Keratinocyte (primary cell): ENCODE data around the gene GGACT. TPM values are rescaled to one million over a fixed set of nuclear protein-coding genes. Genes with fewer than 3 reads are reported as not detected.

Experiments
- DNase-seq: peaks from one replicate; pipeline ENCODE4 v3.0.0-alpha.2; 2011; ENCODE audit warnings: low read depth, missing footprints, low spot score
- FAIRE-seq: peaks from 2 replicates; lab custom pipeline; 2011; peaks lifted over from hg19 to GRCh38; lab: Jason Lieb, UNC
- H2AFZ ChIP-seq: 2 replicates; pipeline ENCODE4 v1.6.0; 2012; ENCODE audit warnings: low read length, control low read depth, inconsistent platforms; ENCODE audit not compliant: control insufficient read depth
- H3K27ac ChIP-seq: 2 replicates; pipeline ENCODE4 v1.5.1; 2011; ENCODE audit warnings: low read length; ENCODE audit not compliant: control insufficient read depth, insufficient read depth
- H3K27me3 ChIP-seq: 3 replicates; pipeline ENCODE4 v1.6.0; 2011; ENCODE audit warnings: low read length; ENCODE audit not compliant: control insufficient read depth, insufficient read depth; ENCODE audit errors: extremely low read depth
- H3K36me3 ChIP-seq, 2 experiments: 2 replicates in 1 of 2; 3 replicates in 1 of 2; pipeline ENCODE4 v1.5.1; 2011; ENCODE audit warnings: low read length in 2 of 2, mild to moderate bottlenecking in 1 of 2; ENCODE audit not compliant: control insufficient read depth in 2 of 2, insufficient read depth in 2 of 2; ENCODE audit errors: extremely low read depth in 1 of 2
- H3K4me1 ChIP-seq: 3 replicates; pipeline ENCODE4 v1.5.1; 2011; ENCODE audit warnings: low read length; ENCODE audit not compliant: control insufficient read depth, insufficient read depth; ENCODE audit errors: extremely low read depth
- H3K4me2 ChIP-seq: 3 replicates; pipeline ENCODE4 v1.6.0; 2011; ENCODE audit warnings: low read depth, low read length; ENCODE audit not compliant: control insufficient read depth, insufficient read depth; ENCODE audit errors: extremely low read depth
- H3K4me3 ChIP-seq, 3 experiments: fragments of 200-600 bp in 1 of 3; sonication (generic) in 1 of 3; 2 replicates in 2 of 3; 3 replicates in 1 of 3; pipeline ENCODE4 v1.5.1; 2011 to 2016; ENCODE audit warnings: low read length in 3 of 3, mild to moderate bottlenecking in 3 of 3, control low read depth in 2 of 3, inconsistent platforms in 1 of 3, low read depth in 1 of 3, mixed read lengths in 1 of 3, mixed run types in 1 of 3, moderate library complexity in 1 of 3; ENCODE audit not compliant: control insufficient read depth in 2 of 3, insufficient read depth in 2 of 3; ENCODE audit errors: extremely low read depth in 1 of 3
- H3K79me2 ChIP-seq: 2 replicates; pipeline ENCODE4 v1.6.0; 2012; ENCODE audit warnings: low read length; ENCODE audit not compliant: control insufficient read depth, insufficient read depth
- H3K9ac ChIP-seq: 3 replicates; pipeline ENCODE4 v1.6.0; 2011; ENCODE audit warnings: low read length; ENCODE audit not compliant: control insufficient read depth, insufficient read depth; ENCODE audit errors: extremely low read depth
- H3K9me1 ChIP-seq: 3 replicates; pipeline ENCODE4 v1.6.0; 2011; ENCODE audit warnings: low read length; ENCODE audit not compliant: control insufficient read depth, insufficient read depth; ENCODE audit errors: extremely low read depth
- H3K9me3 ChIP-seq: 2 replicates; pipeline ENCODE4 v1.5.1; 2012; ENCODE audit warnings: low read depth, low read length; ENCODE audit not compliant: control insufficient read depth
- H4K20me1 ChIP-seq: 3 replicates; pipeline ENCODE4 v1.6.0; 2011; ENCODE audit warnings: low read length; ENCODE audit not compliant: control insufficient read depth, insufficient read depth; ENCODE audit errors: extremely low read depth
- CTCF ChIP-seq, 3 experiments: IDR thresholded peaks in 1 of 3; conservative IDR thresholded peaks in 1 of 3; optimal IDR thresholded peaks in 1 of 3; 2 replicates in 2 of 3; 3 replicates in 1 of 3; pipeline versions ENCODE3 to v1.5.1; 2011; ENCODE audit warnings: low read length in 3 of 3, mild to moderate bottlenecking in 3 of 3, moderate library complexity in 2 of 3, control low read depth in 1 of 3, inconsistent platforms in 1 of 3; ENCODE audit not compliant: insufficient read depth in 2 of 3; ENCODE audit errors: extremely low read depth in 1 of 3
- EZH2 ChIP-seq: IDR thresholded peaks from one replicate; pipeline ENCODE4 v1.6.1; 2012; ENCODE audit warnings: inconsistent platforms, mild to moderate bottlenecking, low read length, moderate library complexity
- dilution Hi-C: fragments of 300-500 bp; cut with MboI; formaldehyde crosslinking; loops from one replicate; pipeline ENCODE4 v1.7.0; 2020; ENCODE audit warnings: low sequenced_read_pairs; ENCODE audit not compliant: extremely low pct_ligation_motif_present
- polyA plus RNA-seq, 5 experiments: library from polyadenylated mRNA; depleted of rRNA in 3 of 5; stranded (reverse) in 3 of 5; stranded (forward) in 1 of 5; unstranded in 1 of 5; fragments of >200 nt; gene quantifications; 1 replicate in 1 of 5; 2 replicates in 3 of 5; 3 replicates in 1 of 5; pipeline versions ENCODE4 v1.2.1 to v1.2.3, GENCODE V29; 2011 to 2012; ENCODE audit warnings: missing spikeins in 2 of 5, low read depth in 1 of 5, low replicate concordance in 1 of 5

The GGACT gene
- polyA plus RNA-seq, 1 donor (not counting 4 experiments of a cell fraction or from before 2014, with no cell fraction given): 8.2 TPM

GRCh38 chr13:100564444-100565223, 24.0 kb downstream of the GGACT start:
- no peak overlapping the region for H2AFZ ChIP-seq
- H3K4me2 ChIP-seq: no peak overlapping the region
- TF ChIP-seq EZH2 (no peak), CTCF (optimal IDR thresholded peaks at IDR 0.05 in 1 of 3, IDR thresholded peaks at IDR 0.05 in 1 of 3, conservative IDR thresholded peaks at IDR 0.05 in 1 of 3; ENCODE audit: extremely low read depth in 1 of 3, insufficient read depth in 2 of 3, low read length in 3 of 3) (no peak)
- no peak overlapping the region for H3K27ac ChIP-seq
- H3K9me1 ChIP-seq: no peaks in the 10 kb centered on the region
- no peaks in the 10 kb centered on the region for H3K9me3 ChIP-seq
- H3K9ac ChIP-seq: no peak overlapping the region
- H3K27me3 ChIP-seq: no peaks in the 10 kb centered on the region
- dilution Hi-C loops: no loop called here
- no peaks in the 10 kb centered on the region for H3K36me3 ChIP-seq
- FAIRE-seq (no peak), DNase-seq (no peak)
- H4K20me1 ChIP-seq: no peaks in the 10 kb centered on the region
- H3K79me2 ChIP-seq: no peaks in the 10 kb centered on the region
- no peaks in the 10 kb centered on the region for H3K4me1 ChIP-seq
- no peak overlapping the region for H3K4me3 ChIP-seq

- FAIRE-seq: no peak
- dilution Hi-C loops: no loop called here
- Histone ChIP-seq H3K9ac (no peak overlapping the region), H3K27me3 (no peaks in the 10 kb centered on the region), H3K4me3 (no peak overlapping the region), H3K79me2 (no peaks in the 10 kb centered on the region), H3K9me3 (no peaks in the 10 kb centered on the region), H3K4me2 (no peak overlapping the region), H3K9me1 (no peaks in the 10 kb centered on the region), H3K27ac (no peak overlapping the region), H3K4me1 (no peaks in the 10 kb centered on the region), H3K36me3 (no peaks in the 10 kb centered on the region), H2AFZ (no peak overlapping the region), H4K20me1 (no peaks in the 10 kb centered on the region)
- DNase-seq: no peak
- TF ChIP-seq EZH2 (no peak), CTCF (optimal IDR thresholded peaks at IDR 0.05 in 1 of 3, IDR thresholded peaks at IDR 0.05 in 1 of 3, conservative IDR thresholded peaks at IDR 0.05 in 1 of 3; ENCODE audit: extremely low read depth in 1 of 3, insufficient read depth in 2 of 3, low read length in 3 of 3) (no peak)
Measured at GRCh38 chr13:100563779-100564178, 24.8 kb downstream of the GGACT start.
